HG03095 (cell line): ENCODE measurements around the gene SPATA46.
"Not testable (repeated sequence)": the region's sequence is repeated elsewhere in the genome, so short reads cannot be mapped to it uniquely, and the experiment has no call there.

Source experiments
- ATAC-seq: cut with Tn5 transposase; IDR thresholded peaks from one replicate; pipeline ENCODE4 v1.9.1; 2021; ENCODE audit warnings: moderate library complexity; ENCODE audit not compliant: unreplicated experiment

SPATA46 gene

GRCh38 chr1:162359523-162360236 lies 17.0 kb downstream of the SPATA46 start:
- ATAC-seq = no peak

GRCh38 chr1:162358928-162359327 lies 17.7 kb downstream of the SPATA46 start:
- ATAC-seq = no peak

GRCh38 chr1:162357681-162358266 lies 18.9 kb downstream of the SPATA46 start:
- ATAC-seq = no peak

GRCh38 chr1:162353702-162354101 lies 23.0 kb downstream of the SPATA46 start:
- ATAC-seq = no peak

DNA sequence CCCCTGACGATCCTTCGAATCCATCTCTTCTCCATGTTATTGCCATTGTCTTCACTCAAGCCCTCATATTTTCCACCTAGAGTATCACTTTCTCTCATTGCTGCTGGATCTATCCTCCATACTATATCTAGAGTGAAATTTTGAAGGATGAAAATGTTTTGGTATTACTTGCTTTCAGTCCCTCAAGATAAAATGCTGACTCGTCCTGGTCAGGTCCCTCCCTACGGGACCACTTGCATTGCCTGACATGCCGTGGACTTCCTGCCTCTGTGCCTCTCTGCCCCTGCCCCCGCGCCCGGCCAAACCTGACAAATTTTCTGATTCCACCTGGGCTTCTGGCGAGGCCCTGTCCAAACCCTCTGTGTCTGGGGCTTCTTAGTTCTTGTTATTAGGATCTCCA lies 23.6 kb downstream of the SPATA46 start:
- ATAC-seq = no peak

DNA sequence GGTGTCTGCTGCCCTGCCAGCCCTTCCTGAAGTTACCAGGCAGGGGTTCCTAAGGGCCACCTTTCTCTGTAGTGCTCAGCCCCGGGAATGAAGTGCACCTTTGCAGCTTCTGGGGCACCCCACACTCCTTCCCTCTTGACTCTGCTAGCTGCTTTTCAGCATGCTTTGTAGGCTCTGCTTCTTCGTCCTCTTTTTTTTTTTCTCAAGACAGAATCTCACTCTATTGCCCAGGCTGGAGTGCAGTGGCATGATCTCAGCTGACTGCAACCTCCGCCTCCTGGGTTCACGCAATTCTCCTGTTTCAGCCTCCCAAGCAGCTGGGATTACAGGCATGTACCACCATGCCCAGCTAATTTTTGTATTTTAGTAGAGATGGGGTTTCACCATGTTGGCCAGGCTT lies 24.8 kb downstream of the SPATA46 start:
- not testable (repeated sequence) for ATAC-seq

GRCh38 chr1:162351246-162351842 lies 25.3 kb downstream of the SPATA46 start:
- no peak for ATAC-seq

GRCh38 chr1:162349635-162350330 lies 26.9 kb downstream of the SPATA46 start:
- ATAC-seq = no peak

DNA sequence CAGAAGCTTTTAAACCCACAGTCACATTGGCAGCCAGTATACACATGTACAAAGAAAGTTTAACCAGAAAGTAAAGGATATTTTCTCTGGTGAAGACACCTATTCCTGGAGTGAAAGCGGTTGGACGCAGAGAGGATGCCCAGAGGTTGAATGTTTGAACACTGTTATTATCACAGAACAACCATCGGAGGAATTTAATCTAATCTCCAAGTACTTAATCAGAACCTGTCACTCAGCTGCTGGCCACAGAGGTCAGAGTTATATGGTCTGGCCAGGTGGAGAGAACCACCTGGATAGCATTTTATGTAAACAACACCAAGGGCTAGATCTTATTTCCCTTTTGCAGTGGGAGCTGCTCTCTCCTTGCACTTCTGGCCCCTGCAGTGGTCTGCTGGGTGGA lies 29.4 kb downstream of the SPATA46 start:
- ATAC-seq = no peak

GRCh38 chr1:162343470-162343869 lies 33.2 kb downstream of the SPATA46 start:
- no peak for ATAC-seq

GRCh38 chr1:162342452-162342983 lies 34.1 kb downstream of the SPATA46 start:
- ATAC-seq = no peak

DNA sequence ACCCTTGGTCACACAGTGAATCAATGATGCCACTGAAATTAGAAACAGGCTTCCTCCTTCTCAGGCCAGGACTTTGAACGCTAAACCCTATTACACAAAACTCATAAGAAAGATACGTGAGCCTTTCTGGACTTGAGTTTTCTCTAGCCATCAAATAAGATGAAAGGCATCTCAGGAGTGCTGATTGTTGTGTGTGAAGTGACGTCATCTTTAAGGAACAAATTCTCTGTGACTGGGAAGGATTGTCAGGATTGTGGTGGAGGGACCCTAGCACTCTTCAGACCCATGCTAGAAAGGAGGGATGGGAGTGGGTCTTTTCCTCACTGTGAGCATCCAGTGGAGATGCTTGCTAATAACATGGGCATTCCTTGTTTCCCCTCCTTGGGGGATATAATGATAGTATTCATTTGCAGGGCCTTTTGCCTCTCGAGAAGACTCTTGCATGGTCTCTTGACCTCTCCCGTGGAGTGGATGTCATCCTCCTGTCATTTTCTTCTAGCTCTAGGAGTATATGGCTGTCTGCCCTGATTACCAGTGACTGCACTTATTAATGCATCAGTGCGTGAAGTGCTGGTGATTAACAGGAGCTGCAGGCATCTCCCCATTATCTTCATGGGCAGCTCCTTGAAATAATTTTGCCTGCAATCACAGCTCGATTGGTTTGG lies 39.9 kb downstream of the SPATA46 start:
- ATAC-seq = no peak

GRCh38 chr1:162335126-162335525 lies 41.5 kb downstream of the SPATA46 start:
- no peak for ATAC-seq

GRCh38 chr1:162333991-162334390 lies 42.7 kb downstream of the SPATA46 start:
- ATAC-seq = no peak

GRCh38 chr1:162329826-162330225 lies 46.8 kb downstream of the SPATA46 start:
- ATAC-seq = no peak

GRCh38 chr1:162328512-162328911 lies 48.1 kb downstream of the SPATA46 start:
- no peak for ATAC-seq

GRCh38 chr1:162327788-162328165 lies 48.9 kb downstream of the SPATA46 start:
- no peak for ATAC-seq

DNA sequence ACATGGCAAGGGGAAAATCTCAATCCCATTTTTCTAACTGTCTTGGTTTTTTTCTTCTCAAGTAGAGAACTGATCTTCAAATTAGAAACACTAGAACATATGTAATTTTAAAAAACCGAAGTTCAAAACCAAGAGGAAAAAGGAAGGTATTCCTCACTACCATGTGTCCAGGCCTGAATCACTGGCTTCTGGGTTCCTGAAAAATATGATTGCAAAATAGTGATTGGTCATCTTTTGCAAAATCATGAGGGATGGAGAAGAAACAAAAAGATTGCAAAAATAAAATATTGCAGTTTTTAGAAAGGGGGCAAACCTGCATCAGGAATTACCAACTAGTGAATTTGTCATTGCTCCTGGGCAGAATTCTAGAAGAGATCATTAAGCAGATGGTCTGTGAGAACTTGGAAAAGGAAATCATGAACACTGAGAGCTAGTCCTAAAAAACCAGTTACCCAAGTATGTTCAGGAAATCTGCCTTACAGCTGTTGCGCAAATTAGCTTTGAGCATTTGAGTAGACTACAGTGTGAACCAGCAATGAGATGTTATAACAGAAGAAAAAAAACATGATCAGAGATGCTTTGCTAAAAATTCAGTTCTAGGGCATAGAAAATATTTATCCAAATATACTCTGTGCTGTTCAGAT lies 49.4 kb downstream of the SPATA46 start:
- no peak for ATAC-seq

DNA sequence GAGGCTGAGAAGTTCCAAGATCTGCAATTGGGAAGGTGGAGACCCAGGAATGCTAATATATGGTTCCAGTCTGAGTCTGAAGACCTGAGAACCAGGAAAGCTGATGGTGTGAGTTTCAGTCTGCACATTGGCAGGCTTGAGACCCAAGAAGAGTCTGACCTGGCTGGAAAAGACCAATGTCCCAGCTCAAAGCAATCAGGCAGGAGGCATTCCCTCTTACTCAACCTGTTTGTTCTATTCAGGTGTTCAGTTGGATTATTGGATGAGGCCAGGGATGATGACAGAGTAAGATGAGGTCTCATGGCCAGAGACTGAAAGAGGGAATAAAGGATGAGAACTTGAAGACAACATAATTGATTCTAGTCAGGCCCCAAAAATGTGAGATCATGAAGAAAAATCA lies 50.1 kb downstream of the SPATA46 start:
- ATAC-seq = no peak

DNA sequence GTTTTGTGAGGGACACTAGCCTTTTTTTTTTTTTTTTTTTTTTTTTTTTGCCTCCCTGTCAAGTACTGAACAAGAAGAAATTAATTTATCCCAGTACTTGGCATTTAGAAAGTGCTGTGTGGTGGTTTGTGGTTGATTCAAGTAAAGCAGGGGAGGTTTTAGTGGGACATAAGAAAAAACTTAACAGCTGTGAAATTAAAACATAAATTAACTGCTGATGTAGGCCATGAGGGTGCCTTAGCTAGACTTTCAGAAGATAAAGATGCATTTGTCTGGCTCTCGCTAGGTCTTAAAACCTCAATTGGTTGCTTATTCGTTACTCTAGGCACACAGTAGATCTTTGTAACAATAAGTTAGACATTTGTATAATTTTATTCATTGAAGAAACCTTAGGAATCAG lies 52.3 kb downstream of the SPATA46 start:
- no peak for ATAC-seq
